GM23338 (cell line): ENCODE data around the gene ZBBX.

Experiments
- EZH2phosphoT487 ChIP-seq: fragments of 200-600 bp; sonication (generic); IDR thresholded peaks from one replicate; pipeline ENCODE4 v1.8.1; 2018; ENCODE audit warnings: antibody characterized with exemption; ENCODE audit not compliant: unreplicated experiment
- POLR2AphosphoS5 ChIP-seq: IDR thresholded peaks from 2 replicates; pipeline ENCODE4 v1.6.1; 2016; ENCODE audit warnings: antibody characterized with exemption, low read depth
- STAT1 ChIP-seq: IDR thresholded peaks from one replicate; pipeline ENCODE4 v1.6.1; 2016; ENCODE audit warnings: antibody characterized with exemption; ENCODE audit not compliant: unreplicated experiment
- TF ChIP-seq, protein P1 (sequence below), 2 experiments: fragments of 200-600 bp in 1 of 2; sonication (generic) in 1 of 2; conservative IDR thresholded peaks; 2 replicates each; pipeline versions ENCODE4 v1.5.1 to v1.6.1; 2016 to 2017; ENCODE audit warnings: antibody characterized with exemption in 2 of 2, low read depth in 2 of 2, mild to moderate bottlenecking in 2 of 2, moderate library complexity in 1 of 2
- TF ChIP-seq, protein P2 (sequence below): IDR thresholded peaks from one replicate; pipeline ENCODE4 v1.6.1; 2018; ENCODE audit warnings: antibody characterized with exemption; ENCODE audit not compliant: unreplicated experiment

DNA sequence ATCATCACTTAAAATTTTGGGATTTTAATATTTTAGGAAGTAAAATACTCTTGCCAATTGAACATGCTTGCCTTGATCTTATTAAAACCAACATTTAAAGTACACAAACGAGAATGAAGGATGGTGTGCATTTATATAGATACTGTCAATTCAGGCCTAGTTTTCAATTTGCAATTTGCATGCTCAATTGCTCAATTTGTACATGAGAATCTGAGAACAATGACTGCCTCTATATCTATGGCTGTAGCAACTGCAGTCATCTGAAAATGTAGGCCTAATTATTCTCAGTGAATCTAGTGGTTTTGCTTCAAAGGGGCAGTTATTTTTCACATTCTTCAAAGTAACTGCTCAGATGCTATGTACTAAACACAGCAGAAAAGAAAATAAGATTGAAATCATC, 18.8 kb downstream of the ZBBX start:
- TF ChIP-seq POLR2AphosphoS5 (no peak), STAT1 (no peak), EZH2phosphoT487 (no peak)
- TF ChIP-seq, protein P1, sequence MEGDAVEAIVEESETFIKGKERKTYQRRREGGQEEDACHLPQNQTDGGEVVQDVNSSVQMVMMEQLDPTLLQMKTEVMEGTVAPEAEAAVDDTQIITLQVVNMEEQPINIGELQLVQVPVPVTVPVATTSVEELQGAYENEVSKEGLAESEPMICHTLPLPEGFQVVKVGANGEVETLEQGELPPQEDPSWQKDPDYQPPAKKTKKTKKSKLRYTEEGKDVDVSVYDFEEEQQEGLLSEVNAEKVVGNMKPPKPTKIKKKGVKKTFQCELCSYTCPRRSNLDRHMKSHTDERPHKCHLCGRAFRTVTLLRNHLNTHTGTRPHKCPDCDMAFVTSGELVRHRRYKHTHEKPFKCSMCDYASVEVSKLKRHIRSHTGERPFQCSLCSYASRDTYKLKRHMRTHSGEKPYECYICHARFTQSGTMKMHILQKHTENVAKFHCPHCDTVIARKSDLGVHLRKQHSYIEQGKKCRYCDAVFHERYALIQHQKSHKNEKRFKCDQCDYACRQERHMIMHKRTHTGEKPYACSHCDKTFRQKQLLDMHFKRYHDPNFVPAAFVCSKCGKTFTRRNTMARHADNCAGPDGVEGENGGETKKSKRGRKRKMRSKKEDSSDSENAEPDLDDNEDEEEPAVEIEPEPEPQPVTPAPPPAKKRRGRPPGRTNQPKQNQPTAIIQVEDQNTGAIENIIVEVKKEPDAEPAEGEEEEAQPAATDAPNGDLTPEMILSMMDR (conservative IDR thresholded peaks at IDR 0.05; ENCODE audit: low read depth in 2 of 2): no peak
- TF ChIP-seq, protein P2, sequence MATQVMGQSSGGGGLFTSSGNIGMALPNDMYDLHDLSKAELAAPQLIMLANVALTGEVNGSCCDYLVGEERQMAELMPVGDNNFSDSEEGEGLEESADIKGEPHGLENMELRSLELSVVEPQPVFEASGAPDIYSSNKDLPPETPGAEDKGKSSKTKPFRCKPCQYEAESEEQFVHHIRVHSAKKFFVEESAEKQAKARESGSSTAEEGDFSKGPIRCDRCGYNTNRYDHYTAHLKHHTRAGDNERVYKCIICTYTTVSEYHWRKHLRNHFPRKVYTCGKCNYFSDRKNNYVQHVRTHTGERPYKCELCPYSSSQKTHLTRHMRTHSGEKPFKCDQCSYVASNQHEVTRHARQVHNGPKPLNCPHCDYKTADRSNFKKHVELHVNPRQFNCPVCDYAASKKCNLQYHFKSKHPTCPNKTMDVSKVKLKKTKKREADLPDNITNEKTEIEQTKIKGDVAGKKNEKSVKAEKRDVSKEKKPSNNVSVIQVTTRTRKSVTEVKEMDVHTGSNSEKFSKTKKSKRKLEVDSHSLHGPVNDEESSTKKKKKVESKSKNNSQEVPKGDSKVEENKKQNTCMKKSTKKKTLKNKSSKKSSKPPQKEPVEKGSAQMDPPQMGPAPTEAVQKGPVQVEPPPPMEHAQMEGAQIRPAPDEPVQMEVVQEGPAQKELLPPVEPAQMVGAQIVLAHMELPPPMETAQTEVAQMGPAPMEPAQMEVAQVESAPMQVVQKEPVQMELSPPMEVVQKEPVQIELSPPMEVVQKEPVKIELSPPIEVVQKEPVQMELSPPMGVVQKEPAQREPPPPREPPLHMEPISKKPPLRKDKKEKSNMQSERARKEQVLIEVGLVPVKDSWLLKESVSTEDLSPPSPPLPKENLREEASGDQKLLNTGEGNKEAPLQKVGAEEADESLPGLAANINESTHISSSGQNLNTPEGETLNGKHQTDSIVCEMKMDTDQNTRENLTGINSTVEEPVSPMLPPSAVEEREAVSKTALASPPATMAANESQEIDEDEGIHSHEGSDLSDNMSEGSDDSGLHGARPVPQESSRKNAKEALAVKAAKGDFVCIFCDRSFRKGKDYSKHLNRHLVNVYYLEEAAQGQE: no peak
